Neural cell (in vitro differentiated cells): ENCODE data around the gene YY1AP1. TPM values are rescaled to one million over a fixed set of nuclear protein-coding genes. Genes with fewer than 3 reads are reported as not detected.
"Not testable (repeated sequence)": the region's sequence is repeated elsewhere in the genome, so short reads cannot be mapped to it uniquely, and the experiment has no call there.

Experiments
- H2AFZ ChIP-seq: fragments of 200-600, 300-800 bp; sonication (generic), shearing (Covaris generic); 2 replicates; pipeline ENCODE4 v1.6.0; 2014; ENCODE audit warnings: low read depth, mild to moderate bottlenecking, antibody characterized with exemption, low read length, moderate library complexity
- H3F3A ChIP-seq: fragments of 200-600 bp; shearing (Covaris generic); 2 replicates; pipeline ENCODE4 v1.6.1; 2016; ENCODE audit warnings: mild to moderate bottlenecking, moderate library complexity, mixed read lengths, antibody characterized with exemption, low read length; ENCODE audit not compliant: insufficient read depth, poor library complexity, severe bottlenecking
- H3K27ac ChIP-seq: fragments of 200-600, 300-800 bp; sonication (generic), shearing (Covaris generic); 2 replicates; pipeline ENCODE4 v1.5.1; 2014; ENCODE audit warnings: mild to moderate bottlenecking, low read length, moderate library complexity
- H3K27me3 ChIP-seq: fragments of 300-800, 200-600 bp; sonication (generic), shearing (Covaris generic); 2 replicates; pipeline ENCODE4 v1.6.0; 2014; ENCODE audit warnings: mild to moderate bottlenecking, low read depth, low read length, moderate library complexity; ENCODE audit not compliant: insufficient read depth
- H3K36me3 ChIP-seq: fragments of 300-800, 200-600 bp; sonication (generic), shearing (Covaris generic); 2 replicates; pipeline ENCODE4 v1.5.1; 2014; ENCODE audit warnings: mild to moderate bottlenecking, antibody characterized with exemption, low read length, moderate library complexity; ENCODE audit not compliant: insufficient read depth
- H3K4me2 ChIP-seq: fragments of 300-800, 200-600 bp; sonication (generic), shearing (Covaris generic); 2 replicates; pipeline ENCODE4 v1.6.0; 2014; ENCODE audit warnings: mild to moderate bottlenecking, low read length
- H3K4me3 ChIP-seq: fragments of 300-800, 200-600 bp; sonication (generic), shearing (Covaris generic); 2 replicates; pipeline ENCODE4 v1.5.1; 2014; ENCODE audit warnings: mild to moderate bottlenecking, low read length, moderate library complexity
- H3K79me2 ChIP-seq: fragments of 200-600 bp; shearing (Covaris generic); replicated peaks from 2 replicates; pipeline ENCODE4 v1.6.0; 2014; ENCODE audit warnings: mild to moderate bottlenecking, low read length, moderate library complexity; ENCODE audit not compliant: insufficient read depth
- H3K9ac ChIP-seq: fragments of 300-800, 200-600 bp; sonication (generic), shearing (Covaris generic); 2 replicates; pipeline ENCODE4 v1.6.1; 2016; ENCODE audit warnings: mild to moderate bottlenecking, low read length, mixed read lengths
- H3K9me2 ChIP-seq: fragments of 200-600 bp; shearing (Covaris generic); 2 replicates; pipeline ENCODE4 v1.6.1; 2016; ENCODE audit warnings: mild to moderate bottlenecking, low read length, mixed read lengths; ENCODE audit not compliant: insufficient read depth
- H3K9me3 ChIP-seq: fragments of 200-600, 300-800 bp; sonication (generic), shearing (Covaris generic); 2 replicates; pipeline ENCODE4 v1.6.1; 2016; ENCODE audit warnings: mild to moderate bottlenecking, mixed run types, low read length, moderate library complexity, mixed read lengths
- H4K20me1 ChIP-seq: fragments of 200-600 bp; shearing (Covaris generic); 2 replicates; pipeline ENCODE4 v1.6.1; 2016; ENCODE audit warnings: mild to moderate bottlenecking, mixed run types; ENCODE audit not compliant: insufficient read depth
- CTCF ChIP-seq: fragments of 450-650 bp; IDR thresholded peaks from 2 replicates; pipeline ENCODE4 v1.5.1; 2014; ENCODE audit warnings: antibody characterized with exemption, mild to moderate bottlenecking, moderate library complexity; ENCODE audit not compliant: poor library complexity, severe bottlenecking
- EP300 ChIP-seq: fragments of 450-650 bp; conservative IDR thresholded peaks from 2 replicates; pipeline ENCODE4 v1.6.1; 2014; ENCODE audit warnings: antibody characterized with exemption, mild to moderate bottlenecking, moderate library complexity; ENCODE audit not compliant: poor library complexity, severe bottlenecking
- EZH2 ChIP-seq: fragments of 200-600, 300-800 bp; shearing (Covaris generic), sonication (generic); IDR thresholded peaks from 2 replicates; pipeline ENCODE4 v1.6.1; 2014; ENCODE audit warnings: antibody characterized with exemption, low read length, borderline replicate concordance, mild to moderate bottlenecking; ENCODE audit not compliant: insufficient read depth, poor library complexity, severe bottlenecking
- MXI1 ChIP-seq: fragments of 450-650 bp; conservative IDR thresholded peaks from 2 replicates; pipeline ENCODE4 v1.6.1; 2014; ENCODE audit warnings: antibody characterized with exemption, mild to moderate bottlenecking; ENCODE audit not compliant: poor library complexity, severe bottlenecking
- POLR2AphosphoS5 ChIP-seq: IDR thresholded peaks from 2 replicates; pipeline ENCODE4 v1.6.1; 2012
- RAD21 ChIP-seq: fragments of 450-650 bp; conservative IDR thresholded peaks from 2 replicates; pipeline ENCODE4 v1.6.1; 2014; ENCODE audit warnings: antibody characterized with exemption, mild to moderate bottlenecking, moderate library complexity
- REST ChIP-seq: IDR thresholded peaks from 2 replicates; pipeline ENCODE4 v1.6.1; 2012; ENCODE audit warnings: borderline replicate concordance
- SMC3 ChIP-seq: fragments of 450-650 bp; conservative IDR thresholded peaks from 2 replicates; pipeline ENCODE4 v1.6.1; 2014; ENCODE audit warnings: antibody characterized with exemption, mild to moderate bottlenecking, moderate library complexity; ENCODE audit not compliant: poor library complexity
- TAF1 ChIP-seq: IDR thresholded peaks from 2 replicates; pipeline ENCODE4 v1.6.1; 2012; ENCODE audit warnings: low read depth
- polyA plus RNA-seq: library from polyadenylated mRNA; depleted of rRNA; stranded (reverse); fragments of >200 nt; gene quantifications from 2 replicates; pipeline ENCODE4 v1.2.3, GENCODE V29; 2014

Gene YY1AP1
- polyA plus RNA-seq, 1 donor from 2014 or later, result 44.0 TPM

- H3K4me2 ChIP-seq, result no peak overlapping the region
- no peaks in the 10 kb centered on the region for H3K9me2 ChIP-seq
- H3K79me2 ChIP-seq, result peaks cover 60% of the 10 kb centered on the region
- no peaks in the 10 kb centered on the region for H3K27me3 ChIP-seq
- no peak overlapping the region for H3K27ac ChIP-seq
- TF ChIP-seq REST, result no peak
- H3K9ac ChIP-seq, result no peak overlapping the region
- no peak overlapping the region for H3K4me3 ChIP-seq
- no peaks in the 10 kb centered on the region for H3K36me3 ChIP-seq
- H3F3A ChIP-seq, result no peaks in the 10 kb centered on the region
- H4K20me1 ChIP-seq, result no peaks in the 10 kb centered on the region
- H2AFZ ChIP-seq, result no peak overlapping the region
- no peaks in the 10 kb centered on the region for H3K9me3 ChIP-seq
Measured at GRCh38 chr1:155680531-155680930, 8.0 kb downstream of the YY1AP1 start.

GRCh38 chr1:155678992-155679391 is 9.6 kb downstream of the YY1AP1 start:
- H3K9me2 ChIP-seq, H3K4me2 ChIP-seq, H3K27ac ChIP-seq, H2AFZ ChIP-seq, H3K4me3 ChIP-seq, H3K36me3 ChIP-seq, H3K9me3 ChIP-seq, H3K27me3 ChIP-seq, H3F3A ChIP-seq, H3K9ac ChIP-seq, H4K20me1 ChIP-seq: not testable (repeated sequence)
- H3K79me2 ChIP-seq, result peaks cover 44% of the 10 kb centered on the region

- H3K27me3 ChIP-seq, result no peaks in the 10 kb centered on the region
- no peak for TF ChIP-seq SMC3
- no peak for TF ChIP-seq TAF1
- TF ChIP-seq REST, result no peak
- no peak for TF ChIP-seq RAD21
- no peak for TF ChIP-seq CTCF
- no peak for TF ChIP-seq EP300
- no peak for TF ChIP-seq POLR2AphosphoS5
- no peak for TF ChIP-seq EZH2
- TF ChIP-seq MXI1, result no peak
- H3K4me3 ChIP-seq, result no peak overlapping the region
- no peak overlapping the region for H3K4me2 ChIP-seq
- no peaks in the 10 kb centered on the region for H3F3A ChIP-seq
- H3K36me3 ChIP-seq, result no peaks in the 10 kb centered on the region
- peaks cover 35% of the 10 kb centered on the region for H3K79me2 ChIP-seq
- H3K9me2 ChIP-seq, result no peaks in the 10 kb centered on the region
- H4K20me1 ChIP-seq, result no peaks in the 10 kb centered on the region
- H2AFZ ChIP-seq, result no peak overlapping the region
- H3K9me3 ChIP-seq, result no peaks in the 10 kb centered on the region
- H3K9ac ChIP-seq, result no peak overlapping the region
- H3K27ac ChIP-seq, result no peak overlapping the region
Measured at GRCh38 chr1:155678027-155678426, 10.5 kb downstream of the YY1AP1 start.
